ENCODE results near the gene LURAP1L.

- TF ChIP-seq, protein P1, sequence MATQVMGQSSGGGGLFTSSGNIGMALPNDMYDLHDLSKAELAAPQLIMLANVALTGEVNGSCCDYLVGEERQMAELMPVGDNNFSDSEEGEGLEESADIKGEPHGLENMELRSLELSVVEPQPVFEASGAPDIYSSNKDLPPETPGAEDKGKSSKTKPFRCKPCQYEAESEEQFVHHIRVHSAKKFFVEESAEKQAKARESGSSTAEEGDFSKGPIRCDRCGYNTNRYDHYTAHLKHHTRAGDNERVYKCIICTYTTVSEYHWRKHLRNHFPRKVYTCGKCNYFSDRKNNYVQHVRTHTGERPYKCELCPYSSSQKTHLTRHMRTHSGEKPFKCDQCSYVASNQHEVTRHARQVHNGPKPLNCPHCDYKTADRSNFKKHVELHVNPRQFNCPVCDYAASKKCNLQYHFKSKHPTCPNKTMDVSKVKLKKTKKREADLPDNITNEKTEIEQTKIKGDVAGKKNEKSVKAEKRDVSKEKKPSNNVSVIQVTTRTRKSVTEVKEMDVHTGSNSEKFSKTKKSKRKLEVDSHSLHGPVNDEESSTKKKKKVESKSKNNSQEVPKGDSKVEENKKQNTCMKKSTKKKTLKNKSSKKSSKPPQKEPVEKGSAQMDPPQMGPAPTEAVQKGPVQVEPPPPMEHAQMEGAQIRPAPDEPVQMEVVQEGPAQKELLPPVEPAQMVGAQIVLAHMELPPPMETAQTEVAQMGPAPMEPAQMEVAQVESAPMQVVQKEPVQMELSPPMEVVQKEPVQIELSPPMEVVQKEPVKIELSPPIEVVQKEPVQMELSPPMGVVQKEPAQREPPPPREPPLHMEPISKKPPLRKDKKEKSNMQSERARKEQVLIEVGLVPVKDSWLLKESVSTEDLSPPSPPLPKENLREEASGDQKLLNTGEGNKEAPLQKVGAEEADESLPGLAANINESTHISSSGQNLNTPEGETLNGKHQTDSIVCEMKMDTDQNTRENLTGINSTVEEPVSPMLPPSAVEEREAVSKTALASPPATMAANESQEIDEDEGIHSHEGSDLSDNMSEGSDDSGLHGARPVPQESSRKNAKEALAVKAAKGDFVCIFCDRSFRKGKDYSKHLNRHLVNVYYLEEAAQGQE (IDR thresholded peaks at IDR 0.05; ENCODE audit: insufficient read depth in 1 of 2, low read depth in 2 of 2, low read length in 2 of 2): no peak
- no peak for TF ChIP-seq POLR2AphosphoS5 (IDR thresholded peaks at IDR 0.05; ENCODE audit: low read depth, low read length)
- TF ChIP-seq TAF1 (IDR thresholded peaks at IDR 0.05; ENCODE audit: borderline replicate concordance, insufficient read depth, low read length): no peak
- TF ChIP-seq FOXP2 (optimal IDR thresholded peaks at IDR 0.05; ENCODE audit: borderline replicate concordance, extremely low read depth, extremely low read length, insufficient read depth): no peak
Measured at GRCh38 chr9:12849486-12850003, 74.7 kb downstream of the LURAP1L start.

All from PFSK-1 (cell line).